A549 (cell line): ENCODE results near the gene TGFBR2. TPM values are rescaled to one million over a fixed set of nuclear protein-coding genes. Genes with fewer than 3 reads are reported as not detected.

Experiments
- ATAC-seq, 2 experiments: fragments of 200-7000 bp in 1 of 2; fragments of >200 bp in 1 of 2; cut with Nextera tagmentation in 1 of 2; cut with Tn5 transposase in 1 of 2; 3 replicates each; pipeline versions ENCODE4 v1.8.0 to v1.9.1; 2018 to 2020; ENCODE audit warnings: mild to moderate bottlenecking in 1 of 2, moderate library complexity in 1 of 2
- CTCF ChIA-PET: fragments of 300-600 bp; sonication (Branson Sonifier 250); formaldehyde crosslinking; extraction: SDS; loops from one replicate; lab custom pipeline; 2021; ENCODE audit warnings: antibody characterized with exemption, inconsistent platforms; lab: Yijun Ruan, JAX
- POLR2A ChIA-PET: fragments of 350-600 bp; formaldehyde crosslinking; extraction: SDS; loops from one replicate; lab custom pipeline; 2021; ENCODE audit warnings: antibody characterized with exemption, inconsistent platforms; lab: Yijun Ruan, JAX
- DNase-seq, 2 experiments: peaks; one replicate each; pipeline versions ENCODE4 v3.0.0 to v3.0.0-alpha.2; 2011 to 2016; ENCODE audit warnings: low read depth in 1 of 2, low spot score in 1 of 2
- FAIRE-seq: peaks from 2 replicates; lab custom pipeline; 2011; peaks lifted over from hg19 to GRCh38; lab: Jason Lieb, UNC
- H3K27ac ChIP-seq, 2 experiments: fragments of >200 bp; sonication (Bioruptor Twin); formaldehyde crosslinking; 3 replicates each; pipeline ENCODE4 v1.5.1; 2016 to 2017
- H3K4me1 ChIP-seq: fragments of >200 bp; sonication (Bioruptor Twin); formaldehyde crosslinking; 3 replicates; pipeline ENCODE4 v1.6.1; 2016
- H3K4me2 ChIP-seq: fragments of >200 bp; sonication (Bioruptor Twin); formaldehyde crosslinking; 3 replicates; pipeline ENCODE4 v1.6.1; 2016
- H3K4me3 ChIP-seq: fragments of >200 bp; sonication (Bioruptor Twin); formaldehyde crosslinking; 3 replicates; pipeline ENCODE4 v1.5.1; 2016
- H3K9me3 ChIP-seq: fragments of >200 bp; sonication (Bioruptor Twin); formaldehyde crosslinking; 3 replicates; pipeline ENCODE4 v1.6.1; 2016
- CBX2 ChIP-seq: fragments of 200-600 bp; sonication (generic); IDR thresholded peaks from 2 replicates; pipeline ENCODE4 v1.6.1; 2016; ENCODE audit warnings: low read depth, mild to moderate bottlenecking, borderline replicate concordance
- CBX8 ChIP-seq: fragments of 200-600 bp; sonication (generic); IDR thresholded peaks from 2 replicates; pipeline ENCODE4 v1.6.1; 2016
- CEBPB ChIP-seq, 2 experiments: fragments of >200 bp in 1 of 2; sonication (Bioruptor Twin) in 1 of 2; formaldehyde crosslinking in 1 of 2; IDR thresholded peaks; 2 replicates each; pipeline ENCODE4 v1.6.1; 2012 to 2016
- CHD2 ChIP-seq: fragments of 150-350 bp; IDR thresholded peaks from 2 replicates; pipeline ENCODE4 v1.6.1; 2014; ENCODE audit warnings: low read length; ENCODE audit not compliant: partially characterized antibody
- CHD4 ChIP-seq: fragments of 200-600 bp; sonication (generic); IDR thresholded peaks from 2 replicates; pipeline ENCODE4 v1.6.1; 2016; ENCODE audit warnings: antibody characterized with exemption, mild to moderate bottlenecking, borderline replicate concordance
- EHMT2 ChIP-seq: fragments of 200-600 bp; sonication (generic); IDR thresholded peaks from 2 replicates; pipeline ENCODE4 v1.6.1; 2016; ENCODE audit warnings: antibody characterized with exemption, low read depth, mild to moderate bottlenecking, moderate library complexity
- EP300 ChIP-seq, 2 experiments: fragments of >200 bp; sonication (Bioruptor Twin); formaldehyde crosslinking; IDR thresholded peaks; 2 replicates in 1 of 2; 3 replicates in 1 of 2; pipeline ENCODE4 v1.6.1; 2016 to 2017
- FOSL2 ChIP-seq, 2 experiments: fragments of 450-650 bp in 1 of 2; fragments of >200 bp in 1 of 2; sonication (Bioruptor Twin) in 1 of 2; formaldehyde crosslinking; IDR thresholded peaks; 2 replicates each; pipeline versions ENCODE4 v1.5.0 to v1.6.1; 2016 to 2020; ENCODE audit warnings: mild to moderate bottlenecking in 1 of 2, moderate library complexity in 1 of 2
- FOXS1 ChIP-seq: fragments of 250-450 bp; sonication (Bioruptor Pico); IDR thresholded peaks from 2 replicates; pipeline ENCODE4 v1.5.0; 2020; ENCODE audit warnings: mild to moderate bottlenecking, moderate library complexity
- GATA3 ChIP-seq: IDR thresholded peaks from 2 replicates; pipeline ENCODE4 v1.6.1; 2012; ENCODE audit warnings: borderline replicate concordance
- HOXB13 ChIP-seq: fragments of 250-450 bp; sonication (Bioruptor Pico); IDR thresholded peaks from 2 replicates; pipeline ENCODE4 v1.5.0; 2020; ENCODE audit warnings: low read depth, mild to moderate bottlenecking, moderate library complexity
- JUN ChIP-seq, 2 experiments: fragments of >200 bp; sonication (Bioruptor Twin); formaldehyde crosslinking; IDR thresholded peaks; 2 replicates in 1 of 2; 3 replicates in 1 of 2; pipeline ENCODE4 v1.6.1; 2016 to 2017
- JUNB ChIP-seq: fragments of >200 bp; sonication (Bioruptor Twin); formaldehyde crosslinking; IDR thresholded peaks from 2 replicates; pipeline ENCODE4 v1.6.1; 2016
- KDM1A ChIP-seq: fragments of 200-600 bp; sonication (generic); IDR thresholded peaks from 2 replicates; pipeline ENCODE4 v1.6.1; 2016; ENCODE audit warnings: low read depth, mild to moderate bottlenecking
- MAFK ChIP-seq: fragments of 450-650 bp; IDR thresholded peaks from 2 replicates; pipeline ENCODE4 v1.6.1; 2014; ENCODE audit not compliant: partially characterized antibody
- MYC ChIP-seq: IDR thresholded peaks from 2 replicates; pipeline ENCODE4 v1.6.1; 2012; ENCODE audit warnings: mild to moderate bottlenecking, inconsistent platforms, low read length, improper control_type of control experiment, borderline replicate concordance
- NFE2L2 ChIP-seq: fragments of 150-350 bp; conservative IDR thresholded peaks from 2 replicates; pipeline ENCODE4 v1.6.1; 2014; ENCODE audit warnings: low read length
- PHF8 ChIP-seq: fragments of 200-600 bp; sonication (generic); IDR thresholded peaks from 2 replicates; pipeline ENCODE4 v1.6.1; 2016; ENCODE audit warnings: low read depth, mild to moderate bottlenecking, antibody characterized with exemption, moderate library complexity, borderline replicate concordance
- POLR2A ChIP-seq: IDR thresholded peaks from 2 replicates; pipeline ENCODE4 v1.6.1; 2012; ENCODE audit warnings: mild to moderate bottlenecking, low read length
- POLR2AphosphoS2 ChIP-seq: conservative IDR thresholded peaks from 2 replicates; pipeline ENCODE4 v1.6.1; 2012; ENCODE audit warnings: low read length, improper control_type of control experiment, inconsistent platforms
- RAD21 ChIP-seq, 2 experiments: fragments of >200 bp in 1 of 2; sonication (Bioruptor Twin) in 1 of 2; formaldehyde crosslinking in 1 of 2; IDR thresholded peaks in 1 of 2; conservative IDR thresholded peaks in 1 of 2; 2 replicates in 1 of 2; 3 replicates in 1 of 2; pipeline ENCODE4 v1.6.1; 2012 to 2018; ENCODE audit warnings: inconsistent platforms in 1 of 2
- RCOR1 ChIP-seq: fragments of 150-350 bp; IDR thresholded peaks from 2 replicates; pipeline ENCODE4 v1.6.1; 2014; ENCODE audit warnings: antibody characterized with exemption, low read length, low read depth
- RNF2 ChIP-seq: fragments of 200-600 bp; sonication (generic); IDR thresholded peaks from 2 replicates; pipeline ENCODE4 v1.6.1; 2016; ENCODE audit warnings: low read depth, mild to moderate bottlenecking, antibody characterized with exemption, moderate library complexity, borderline replicate concordance
- TFCP2L1 ChIP-seq: fragments of 250-450 bp; sonication (Bioruptor Pico); IDR thresholded peaks from 2 replicates; pipeline ENCODE4 v1.5.0; 2021; ENCODE audit warnings: mild to moderate bottlenecking
- TP53 ChIP-seq: fragments of 250-450 bp; sonication (Bioruptor Pico); IDR thresholded peaks from 2 replicates; pipeline ENCODE4 v1.5.0; 2021; ENCODE audit warnings: mild to moderate bottlenecking, moderate library complexity
- WGBS: methylation state at CpG from one replicate; pipeline ENCODE4 v1.1.6; 2017; ENCODE audit errors: missing lambda C conversion rate; 5-methylcytosine and 5-hydroxymethylcytosine counted together
- polyA plus RNA-seq, 4 experiments: library from polyadenylated mRNA; depleted of rRNA in 3 of 4; stranded (reverse); fragments of >200 nt; fragmentation: RNase III in 1 of 4; extraction: RNeasy Plus Mini Kit Qiagen cat#74134 plus additional on column Dnase treatment in 1 of 4; gene quantifications; 2 replicates in 3 of 4; 3 replicates in 1 of 4; pipeline ENCODE4 v1.2.3, GENCODE V29; 2011 to 2017
- TF ChIP-seq, protein P1 (sequence below): fragments of 250-450 bp; sonication (Bioruptor Pico); IDR thresholded peaks from 2 replicates; pipeline ENCODE4 v1.5.0; 2020; ENCODE audit warnings: low read depth, mild to moderate bottlenecking, moderate library complexity
- TF ChIP-seq, protein P2 (sequence below): fragments of >200 bp; sonication (Bioruptor Twin); formaldehyde crosslinking; IDR thresholded peaks from 2 replicates; pipeline ENCODE4 v1.6.1; 2016
- TF ChIP-seq, protein P3 (sequence below): fragments of 450-650 bp; IDR thresholded peaks from 2 replicates; pipeline ENCODE4 v1.6.1; 2014; ENCODE audit warnings: antibody characterized with exemption
- TF ChIP-seq, protein P4 (sequence below): IDR thresholded peaks from 2 replicates; pipeline ENCODE4 v1.6.1; 2012
- TF ChIP-seq, protein P5 (sequence below): IDR thresholded peaks from 2 replicates; pipeline ENCODE4 v1.6.1; 2012; ENCODE audit warnings: low read depth, borderline replicate concordance

Gene TGFBR2
- polyA plus RNA-seq, 2 of the 4 experiments (the other 2 are of a cell fraction), result 48.5 to 97.4 TPM

DNA sequence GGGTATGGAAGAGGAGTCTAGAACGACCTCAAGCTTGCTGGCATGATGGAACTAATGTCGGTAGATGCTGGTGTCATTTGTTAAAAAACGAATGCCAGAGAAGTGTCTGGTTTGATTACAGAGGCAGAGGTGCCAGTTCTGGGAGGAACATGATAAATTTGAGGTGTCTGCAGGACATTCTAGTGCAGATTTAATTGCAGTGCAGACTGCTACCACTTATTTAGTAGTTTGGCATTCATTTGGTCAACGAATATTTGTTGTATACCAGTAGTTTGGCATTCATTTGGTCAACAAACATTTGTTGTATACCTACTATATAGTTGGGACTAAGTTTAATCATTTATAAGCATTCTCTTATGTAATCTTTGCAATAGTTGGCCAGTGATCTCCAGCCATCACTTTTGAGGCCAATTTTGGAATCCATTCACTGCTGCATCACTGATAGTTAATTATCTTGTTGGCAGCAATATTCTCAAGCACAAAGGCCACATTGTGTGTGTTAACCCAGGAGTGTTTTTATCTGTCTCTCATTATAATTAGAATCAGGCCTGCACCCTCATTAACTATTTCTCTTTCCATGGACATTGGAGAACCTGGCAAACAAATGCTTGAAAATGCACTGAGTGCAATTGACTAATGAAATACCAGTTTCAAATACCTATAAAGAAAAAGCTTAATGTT is 19.5 kb upstream of the TGFBR2 start:
- TF ChIP-seq, protein P1, sequence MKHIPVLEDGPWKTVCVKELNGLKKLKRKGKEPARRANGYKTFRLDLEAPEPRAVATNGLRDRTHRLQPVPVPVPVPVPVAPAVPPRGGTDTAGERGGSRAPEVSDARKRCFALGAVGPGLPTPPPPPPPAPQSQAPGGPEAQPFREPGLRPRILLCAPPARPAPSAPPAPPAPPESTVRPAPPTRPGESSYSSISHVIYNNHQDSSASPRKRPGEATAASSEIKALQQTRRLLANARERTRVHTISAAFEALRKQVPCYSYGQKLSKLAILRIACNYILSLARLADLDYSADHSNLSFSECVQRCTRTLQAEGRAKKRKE (CRISPR knock-in tag), result no peak
- TF ChIP-seq CHD2 (no peak), CEBPB (IDR thresholded peaks at IDR 0.05) (no peak)
- CTCF ChIA-PET, result no interaction called here
- H3K4me1 ChIP-seq, result peaks cover 8% of the 10 kb centered on the region; the same call in 2 of the 3 replicates
- peaks cover 4% of the 10 kb centered on the region; the same call in 2 of the 3 replicates for H3K9me3 ChIP-seq
- H3K27ac ChIP-seq, result peak overlapping the region in 1 of 2 experiments; percentile 4; a peak in 1 of 6 replicates
- FAIRE-seq (no peak), ATAC-seq (no peak), DNase-seq (no peak)
- POLR2A ChIA-PET, result no interaction called here
- no peak overlapping the region for H3K4me2 ChIP-seq
- 79% methylated on average over 4 of the region's 4 CpGs for WGBS
- no peak overlapping the region for H3K4me3 ChIP-seq

DNA sequence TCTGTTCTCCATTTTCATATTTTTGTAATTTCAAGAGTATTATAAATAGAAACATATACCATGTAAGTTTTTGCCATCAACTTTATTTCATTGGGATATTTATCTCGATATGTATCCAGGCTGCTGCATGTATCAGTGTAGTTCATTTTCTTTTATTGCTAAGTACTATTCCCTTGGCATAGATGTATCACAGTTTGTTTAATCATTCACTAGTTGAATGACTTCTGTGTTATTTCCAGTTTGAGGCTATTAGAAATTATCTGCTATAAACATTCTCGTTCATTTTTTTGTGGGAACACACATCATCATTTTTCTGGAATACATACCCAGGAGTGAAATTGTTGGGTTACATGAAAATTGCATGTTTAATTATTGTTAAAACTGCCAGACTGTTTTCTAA is 18.5 kb upstream of the TGFBR2 start:
- 75% methylated on average over 2 of the region's 2 CpGs for WGBS
- CTCF ChIA-PET, result no interaction called here
- no peak for ATAC-seq

DNA sequence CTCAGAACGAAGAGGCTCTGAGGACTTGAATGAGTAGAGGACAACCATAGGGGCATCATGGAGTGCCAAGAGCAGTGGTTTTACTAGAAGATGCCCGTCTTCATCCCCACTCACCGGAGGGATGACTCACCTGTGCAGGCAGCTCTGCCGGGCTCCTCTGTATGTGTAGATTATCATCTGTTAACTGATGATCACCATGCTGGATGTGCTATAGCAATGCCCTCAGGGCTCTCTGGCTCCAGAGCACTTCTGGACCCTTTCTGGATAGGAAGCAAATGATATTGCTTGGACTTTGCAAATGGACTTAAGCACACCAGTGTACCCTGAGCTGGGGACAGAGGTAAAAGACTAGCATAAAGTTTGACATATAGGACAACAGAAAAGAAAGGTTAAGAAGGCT is 10.2 kb upstream of the TGFBR2 start:
- CTCF ChIA-PET, result interaction anchor here (0.8 to 1.6 kb wide), 2 partner anchors 10 to 18 kb away, joined by 3 to 4 read pairs; partner anchors contain the start of gene TGFBR2
- DNase-seq (peak in 1 of 2 experiments; percentile 31), FAIRE-seq (peak; percentile 49), ATAC-seq (no peak)
- H3K9me3 ChIP-seq, result peaks cover 15% of the 10 kb centered on the region
- POLR2A ChIA-PET, result no interaction called here
- no peak overlapping the region for H3K4me3 ChIP-seq
- 37% methylated on average over 4 of the region's 4 CpGs for WGBS
- H3K4me2 ChIP-seq, result peak overlapping the region; percentile 62
- peaks cover 31% of the 10 kb centered on the region for H3K4me1 ChIP-seq
- H3K27ac ChIP-seq, result peak overlapping the region; percentile 84 to 85
- TF ChIP-seq POLR2A, result no peak
- no peak for TF ChIP-seq RAD21 (conservative IDR thresholded peaks at IDR 0.05 in 1 of 2, IDR thresholded peaks at IDR 0.05 in 1 of 2)
- no peak for TF ChIP-seq CHD4
- TF ChIP-seq JUN (IDR thresholded peaks at IDR 0.05), result no peak
- TF ChIP-seq CBX2, result no peak
- TF ChIP-seq NFE2L2, result no peak
- no peak for TF ChIP-seq FOSL2 (IDR thresholded peaks at IDR 0.05)
- peak; percentile 69 for TF ChIP-seq FOSL2 (CRISPR knock-in tag; IDR thresholded peaks at IDR 0.05)
- 0 out of 2 replicates have a peak, but pooled peaks have one; percentile 37 for TF ChIP-seq HOXB13 (CRISPR knock-in tag)
- TF ChIP-seq, protein P2, sequence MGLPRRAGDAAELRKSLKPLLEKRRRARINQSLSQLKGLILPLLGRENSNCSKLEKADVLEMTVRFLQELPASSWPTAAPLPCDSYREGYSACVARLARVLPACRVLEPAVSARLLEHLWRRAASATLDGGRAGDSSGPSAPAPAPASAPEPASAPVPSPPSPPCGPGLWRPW, result no peak
- TF ChIP-seq FOXS1 (CRISPR knock-in tag), result no peak
- 0 out of 2 replicates have a peak, but pooled peaks have one; percentile 17 for TF ChIP-seq GATA3
- no peak for TF ChIP-seq TP53 (CRISPR knock-in tag)
- TF ChIP-seq, protein P3, sequence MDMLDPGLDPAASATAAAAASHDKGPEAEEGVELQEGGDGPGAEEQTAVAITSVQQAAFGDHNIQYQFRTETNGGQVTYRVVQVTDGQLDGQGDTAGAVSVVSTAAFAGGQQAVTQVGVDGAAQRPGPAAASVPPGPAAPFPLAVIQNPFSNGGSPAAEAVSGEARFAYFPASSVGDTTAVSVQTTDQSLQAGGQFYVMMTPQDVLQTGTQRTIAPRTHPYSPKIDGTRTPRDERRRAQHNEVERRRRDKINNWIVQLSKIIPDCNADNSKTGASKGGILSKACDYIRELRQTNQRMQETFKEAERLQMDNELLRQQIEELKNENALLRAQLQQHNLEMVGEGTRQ, result no peak
- no peak for TF ChIP-seq MAFK
- TF ChIP-seq CEBPB (IDR thresholded peaks at IDR 0.05), result no peak
- no peak for TF ChIP-seq KDM1A
- TF ChIP-seq JUNB, result no peak
- TF ChIP-seq, protein P4, sequence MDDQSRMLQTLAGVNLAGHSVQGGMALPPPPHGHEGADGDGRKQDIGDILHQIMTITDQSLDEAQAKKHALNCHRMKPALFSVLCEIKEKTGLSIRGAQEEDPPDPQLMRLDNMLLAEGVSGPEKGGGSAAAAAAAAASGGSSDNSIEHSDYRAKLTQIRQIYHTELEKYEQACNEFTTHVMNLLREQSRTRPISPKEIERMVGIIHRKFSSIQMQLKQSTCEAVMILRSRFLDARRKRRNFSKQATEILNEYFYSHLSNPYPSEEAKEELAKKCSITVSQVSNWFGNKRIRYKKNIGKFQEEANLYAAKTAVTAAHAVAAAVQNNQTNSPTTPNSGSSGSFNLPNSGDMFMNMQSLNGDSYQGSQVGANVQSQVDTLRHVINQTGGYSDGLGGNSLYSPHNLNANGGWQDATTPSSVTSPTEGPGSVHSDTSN, result no peak
- no peak for TF ChIP-seq EP300 (IDR thresholded peaks at IDR 0.05)
- no peak for TF ChIP-seq POLR2AphosphoS2
- TF ChIP-seq PHF8, result no peak

More for the DNA sequence above, 18.5 kb upstream of the TGFBR2 start:
- H3K27ac ChIP-seq, result no peak overlapping the region
- POLR2A ChIA-PET, result no interaction called here
- H3K9me3 ChIP-seq, result peaks cover 7% of the 10 kb centered on the region; the same call in 2 of the 3 replicates
- H3K4me2 ChIP-seq, result no peak overlapping the region
- no peak for TF ChIP-seq RNF2
- no peak for TF ChIP-seq TFCP2L1 (CRISPR knock-in tag)
- no peak for TF ChIP-seq CBX8
- TF ChIP-seq MYC, result no peak
- no peak for TF ChIP-seq EHMT2
- no peak for TF ChIP-seq RAD21 (conservative IDR thresholded peaks at IDR 0.05 in 1 of 2, IDR thresholded peaks at IDR 0.05 in 1 of 2)
- TF ChIP-seq KDM1A, result no peak
- TF ChIP-seq RCOR1, result no peak
- TF ChIP-seq, protein P5, sequence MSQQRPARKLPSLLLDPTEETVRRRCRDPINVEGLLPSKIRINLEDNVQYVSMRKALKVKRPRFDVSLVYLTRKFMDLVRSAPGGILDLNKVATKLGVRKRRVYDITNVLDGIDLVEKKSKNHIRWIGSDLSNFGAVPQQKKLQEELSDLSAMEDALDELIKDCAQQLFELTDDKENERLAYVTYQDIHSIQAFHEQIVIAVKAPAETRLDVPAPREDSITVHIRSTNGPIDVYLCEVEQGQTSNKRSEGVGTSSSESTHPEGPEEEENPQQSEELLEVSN, result no peak
- TF ChIP-seq, protein P2, result no peak
- no peak for FAIRE-seq
- peaks cover 8% of the 10 kb centered on the region; the same call in 2 of the 3 replicates for H3K4me1 ChIP-seq
- no peak for DNase-seq
- no peak overlapping the region for H3K4me3 ChIP-seq
